Measurements from ENCODE around the gene NCAPG.
"Not testable (repeated sequence)": the region's sequence is repeated elsewhere in the genome, so short reads cannot be mapped to it uniquely, and the experiment has no call there.

The NCAPG gene

DNA sequence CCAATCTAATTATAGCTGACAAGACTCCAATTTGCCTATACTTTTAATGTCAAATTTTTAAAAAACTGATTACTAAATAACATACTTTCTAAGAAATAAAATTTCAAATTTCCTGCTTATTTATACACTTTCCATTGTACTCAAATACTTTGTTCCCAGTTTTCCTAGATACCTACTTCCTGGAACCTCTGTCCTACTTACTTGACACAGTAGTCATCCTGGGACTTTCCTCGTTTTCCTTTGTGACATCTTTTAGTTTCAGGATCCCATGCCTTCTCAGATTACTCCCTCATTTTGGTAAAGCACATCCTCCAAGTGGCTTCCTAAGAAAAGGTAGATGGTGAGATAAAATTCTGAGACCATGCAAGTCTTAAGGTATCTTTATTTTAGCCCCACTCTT lies 16.0 kb upstream of the NCAPG start:
- in situ Hi-C loops (cut with HindIII; ENCODE audit: low sequenced_read_pairs): no loop called here

DNA sequence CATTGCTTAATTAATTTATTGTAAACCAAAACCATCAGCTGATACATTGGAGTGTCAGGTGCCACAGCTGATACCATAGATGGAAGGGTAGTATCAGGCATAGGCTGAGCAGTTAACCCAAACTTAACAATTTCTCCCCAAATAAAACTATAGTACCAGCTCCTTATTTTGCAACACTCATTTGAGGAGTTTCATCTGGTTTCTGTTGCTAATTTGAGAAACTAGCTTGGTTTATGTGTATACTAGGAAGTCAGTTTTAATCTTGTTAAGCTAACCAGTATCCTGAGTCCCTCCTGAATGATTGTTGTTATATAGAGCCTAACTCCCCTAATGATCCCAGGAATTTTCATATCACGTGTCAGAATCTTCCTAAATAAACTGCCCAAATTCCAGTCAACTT lies 13.0 kb upstream of the NCAPG start:
- in situ Hi-C loops (cut with HindIII; ENCODE audit: low sequenced_read_pairs): no loop called here

DNA sequence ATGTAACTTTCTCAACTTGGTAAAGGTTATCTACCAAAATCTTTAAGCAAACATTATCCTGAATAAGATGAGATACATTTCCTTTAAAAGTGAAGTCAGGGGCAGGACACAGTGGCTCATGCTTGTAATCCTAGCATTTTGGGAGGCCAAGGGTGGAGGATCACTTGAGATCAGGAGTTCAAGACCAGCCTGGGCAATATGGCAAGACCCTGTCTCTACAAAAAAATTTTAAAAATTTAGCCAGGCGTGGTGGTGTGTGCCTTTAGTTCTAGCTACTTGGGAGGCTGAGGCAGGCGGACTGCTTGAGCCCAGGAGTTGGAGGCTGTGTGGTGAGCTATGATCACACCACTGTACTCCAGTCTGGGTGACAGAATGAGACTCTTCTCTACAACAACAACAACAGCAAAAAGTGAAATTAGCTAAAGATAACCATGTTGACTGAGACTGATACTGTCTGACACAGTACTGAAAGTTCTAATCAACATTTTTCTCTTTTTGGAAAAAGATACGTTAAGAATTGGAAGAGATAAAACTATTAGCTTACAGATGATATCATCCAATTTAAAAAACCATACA lies 5.1 kb upstream of the NCAPG start:
- in situ Hi-C loops (cut with HindIII; ENCODE audit: low sequenced_read_pairs): no loop called here

DNA sequence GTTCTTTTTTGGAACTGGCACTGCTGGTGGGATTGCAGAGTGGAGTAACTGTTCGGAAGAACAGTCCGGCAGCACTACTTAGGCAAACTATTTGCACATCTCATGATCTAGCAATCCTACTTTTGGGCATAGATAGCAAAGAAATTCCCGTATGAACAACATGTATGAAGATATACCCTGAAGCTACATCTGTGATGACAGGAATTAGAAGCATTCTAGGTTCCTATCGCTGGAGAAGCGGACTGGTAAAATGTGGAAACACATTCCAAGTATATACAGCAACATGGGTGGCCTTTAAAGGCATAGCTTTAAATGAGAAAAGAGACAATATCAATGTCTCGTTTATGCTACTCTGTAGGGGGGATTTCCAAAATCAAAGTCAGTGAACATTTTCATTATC lies 3.3 kb upstream of the NCAPG start:
- in situ Hi-C loops (cut with HindIII; ENCODE audit: low sequenced_read_pairs): no loop called here

DNA sequence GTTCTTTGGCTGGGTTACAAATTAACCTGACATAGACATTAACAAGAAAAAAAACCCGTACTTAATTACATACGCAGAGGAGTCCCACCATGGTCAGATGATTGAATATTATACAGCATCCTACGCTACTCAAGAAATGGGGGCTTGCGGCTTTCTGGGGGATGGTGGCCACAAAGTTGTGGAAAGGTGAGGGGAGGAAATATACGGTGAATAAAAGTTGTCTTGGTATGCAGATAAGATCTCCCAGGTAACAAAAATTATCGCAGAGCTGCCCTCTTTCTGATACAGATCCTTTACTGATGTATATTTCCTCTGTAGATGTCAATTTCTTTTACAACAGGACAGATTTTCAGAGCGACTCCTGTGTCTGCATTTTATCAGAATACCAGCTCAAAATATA lies 1.1 kb upstream of the NCAPG start:
- in situ Hi-C loops (cut with HindIII; ENCODE audit: low sequenced_read_pairs): no loop called here

DNA sequence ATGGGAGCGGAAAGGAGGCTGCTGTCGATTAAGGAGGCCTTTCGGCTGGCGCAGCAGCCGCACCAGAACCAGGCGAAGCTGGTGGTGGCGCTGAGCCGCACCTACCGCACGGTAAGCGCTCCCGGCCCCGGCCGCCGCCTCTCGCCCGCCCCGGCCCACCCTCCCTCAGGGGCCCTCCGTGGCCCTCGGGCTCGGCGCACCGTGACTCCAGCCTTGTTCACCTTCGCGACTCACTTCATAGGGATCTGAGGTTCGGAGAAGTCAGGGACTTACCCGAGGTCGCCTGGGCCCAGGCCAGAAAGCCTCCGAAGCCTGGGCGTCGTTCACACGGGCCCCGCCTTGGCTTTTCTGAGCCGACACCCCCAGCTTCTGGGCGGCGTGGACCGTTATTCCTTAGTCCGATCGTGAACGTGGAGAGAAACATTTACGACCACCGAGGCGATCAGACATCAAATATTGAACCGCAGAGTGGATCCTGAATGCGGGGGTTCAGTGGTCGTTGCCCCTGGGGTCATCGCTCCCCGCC lies 362 bp downstream of the NCAPG start:
- in situ Hi-C loops (cut with HindIII; ENCODE audit: low sequenced_read_pairs): no loop called here

DNA sequence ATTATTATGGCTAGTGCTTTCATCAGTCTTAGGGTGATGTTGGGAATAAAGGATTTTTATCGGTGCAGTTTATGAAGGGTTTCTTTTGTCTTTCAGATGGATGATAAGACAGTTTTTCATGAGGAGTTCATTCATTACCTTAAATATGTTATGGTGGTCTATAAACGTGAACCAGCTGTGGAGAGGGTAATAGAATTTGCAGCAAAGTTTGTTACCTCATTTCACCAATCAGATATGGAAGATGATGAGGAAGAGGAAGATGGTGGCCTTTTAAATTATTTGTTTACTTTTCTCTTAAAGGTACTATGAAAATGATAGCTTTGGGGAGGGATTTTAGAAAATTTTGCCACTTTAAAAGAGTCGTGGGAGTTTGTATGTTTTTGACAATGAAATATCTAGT lies 1.3 kb downstream of the NCAPG start:
- in situ Hi-C loops (cut with HindIII; ENCODE audit: low sequenced_read_pairs): no loop called here

DNA sequence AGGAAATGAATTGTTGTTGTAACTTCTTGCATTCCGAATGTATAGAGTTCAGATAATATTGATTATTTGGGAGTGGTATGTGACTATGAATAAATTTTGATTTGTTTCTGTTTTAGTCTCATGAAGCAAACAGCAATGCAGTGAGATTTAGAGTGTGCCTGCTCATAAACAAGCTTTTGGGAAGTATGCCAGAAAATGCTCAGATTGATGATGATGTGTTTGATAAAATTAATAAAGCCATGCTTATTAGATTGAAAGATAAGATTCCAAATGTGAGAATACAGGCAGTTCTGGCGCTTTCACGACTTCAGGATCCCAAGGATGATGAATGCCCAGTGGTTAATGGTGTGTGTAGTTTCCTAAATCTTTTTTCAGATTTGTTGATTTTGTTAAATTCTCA lies 2.0 kb downstream of the NCAPG start:
- in situ Hi-C loops (cut with HindIII; ENCODE audit: low sequenced_read_pairs): no loop called here

DNA sequence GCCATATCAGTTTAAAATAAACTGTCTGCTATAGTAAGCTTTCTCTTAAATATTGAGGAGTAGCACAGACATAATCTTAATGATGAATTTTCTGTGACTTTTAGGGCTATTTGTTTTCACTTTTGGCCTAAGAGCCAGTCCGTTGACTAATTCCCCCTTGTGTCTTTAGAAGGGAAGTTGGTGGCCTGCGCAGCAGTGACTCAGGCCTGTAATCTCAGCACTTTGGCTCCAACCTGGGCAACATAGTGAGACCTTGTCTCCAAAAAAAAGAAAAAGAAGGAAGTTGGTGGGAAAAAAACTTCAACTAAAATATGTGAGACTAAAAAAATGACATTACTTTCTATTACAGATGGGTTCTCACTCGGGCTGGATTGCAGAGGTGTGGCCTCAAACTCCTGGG lies 3.4 kb downstream of the NCAPG start:
- in situ Hi-C loops (cut with HindIII; ENCODE audit: low sequenced_read_pairs): no loop called here

DNA sequence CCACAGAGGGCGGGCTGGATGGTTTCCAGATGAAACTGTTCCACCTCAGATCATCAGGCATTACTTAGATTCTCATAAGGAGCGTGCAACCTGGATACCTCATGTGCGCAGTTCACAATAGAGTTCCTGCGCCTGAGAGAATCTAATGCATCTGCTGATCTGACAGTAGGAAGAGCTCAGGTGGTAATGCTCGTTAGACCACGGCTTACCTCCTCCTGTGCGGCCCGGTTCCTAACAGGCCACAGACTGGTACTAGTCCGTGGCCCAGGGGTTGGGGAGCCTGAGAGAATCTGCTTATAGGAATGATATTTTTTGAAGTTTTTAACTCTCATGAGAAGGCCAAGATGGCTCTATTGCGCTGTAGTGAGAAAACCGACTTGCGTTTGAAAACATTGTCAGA lies 5.4 kb downstream of the NCAPG start:
- in situ Hi-C loops (cut with HindIII; ENCODE audit: low sequenced_read_pairs): no loop called here

DNA sequence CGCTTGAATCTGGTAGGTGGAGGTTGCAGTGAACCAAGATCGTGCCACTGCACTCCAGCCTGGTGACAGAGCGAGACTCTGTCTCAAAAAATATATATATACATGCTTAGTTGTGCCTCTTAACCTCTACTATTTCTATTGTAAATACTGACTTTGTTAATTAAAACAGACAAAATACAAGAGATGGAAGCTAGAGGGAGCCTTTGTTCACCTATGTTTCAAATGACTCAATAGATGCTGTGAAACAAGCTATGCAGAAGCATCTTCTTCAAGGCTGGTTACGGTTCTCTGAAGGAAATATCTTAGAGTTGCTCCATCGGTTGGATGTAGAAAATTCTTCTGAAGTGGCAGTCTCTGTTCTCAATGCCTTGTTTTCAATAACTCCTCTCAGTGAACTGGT lies 6.2 kb downstream of the NCAPG start:
- in situ Hi-C loops (cut with HindIII; ENCODE audit: low sequenced_read_pairs): no loop called here

DNA sequence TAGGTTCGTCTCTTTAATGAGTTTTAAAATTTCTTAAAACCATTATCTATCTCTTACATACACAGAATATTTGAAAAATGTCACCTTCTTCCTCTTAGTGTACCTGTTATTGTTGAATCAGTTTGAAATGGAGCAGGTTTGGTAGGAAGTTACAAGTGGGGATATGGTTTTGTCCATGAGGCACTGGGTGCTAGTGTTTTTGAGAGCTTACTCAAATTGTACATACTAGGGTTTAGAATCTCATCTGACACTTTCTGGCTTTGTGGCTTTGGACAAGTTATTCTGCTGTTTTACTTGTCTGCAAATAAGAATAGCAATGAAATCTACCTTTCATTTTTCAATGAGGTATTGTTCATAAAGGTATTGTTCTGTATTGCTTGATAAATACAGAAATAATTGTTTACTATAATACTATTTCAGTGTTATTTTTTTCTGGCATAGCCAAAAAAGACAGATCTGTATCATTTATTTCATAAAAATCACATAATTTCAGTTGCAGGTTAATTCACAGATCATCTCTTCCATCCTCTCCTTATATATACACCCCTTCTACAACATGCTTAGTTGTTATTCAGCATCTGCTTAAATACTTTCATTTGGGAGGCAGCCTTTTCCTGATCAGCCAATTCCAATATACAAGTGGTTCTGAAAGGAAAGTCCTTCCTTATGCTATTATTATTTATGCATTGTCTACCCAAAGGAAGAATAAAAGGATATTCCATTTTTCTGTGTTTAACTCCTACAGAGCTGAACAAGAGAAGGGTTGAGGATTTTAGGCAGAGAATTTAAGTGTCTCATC lies 13.3 kb downstream of the NCAPG start:
- in situ Hi-C loops (cut with HindIII; ENCODE audit: low sequenced_read_pairs): no loop called here

DNA sequence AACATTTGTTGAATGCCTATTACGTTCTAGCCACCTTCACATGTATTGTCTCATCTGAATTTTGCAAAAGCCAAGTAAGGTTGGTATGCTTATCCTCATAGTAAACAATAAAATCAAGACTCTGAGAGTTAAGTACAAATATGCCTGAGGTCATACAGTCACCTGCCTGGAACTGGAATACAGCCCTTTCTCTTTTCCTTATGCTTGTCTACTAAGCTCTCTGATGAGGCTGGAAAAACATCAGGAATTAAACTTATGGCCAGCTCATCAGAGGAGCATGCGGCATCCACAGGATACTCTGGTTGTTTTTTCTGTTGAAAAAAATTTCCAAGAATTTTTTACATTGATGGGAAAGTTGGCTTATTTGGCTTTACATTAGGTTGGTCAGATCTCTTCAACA lies 35.5 kb downstream of the NCAPG start:
- in situ Hi-C loops (cut with HindIII; ENCODE audit: low sequenced_read_pairs): no loop called here

DNA sequence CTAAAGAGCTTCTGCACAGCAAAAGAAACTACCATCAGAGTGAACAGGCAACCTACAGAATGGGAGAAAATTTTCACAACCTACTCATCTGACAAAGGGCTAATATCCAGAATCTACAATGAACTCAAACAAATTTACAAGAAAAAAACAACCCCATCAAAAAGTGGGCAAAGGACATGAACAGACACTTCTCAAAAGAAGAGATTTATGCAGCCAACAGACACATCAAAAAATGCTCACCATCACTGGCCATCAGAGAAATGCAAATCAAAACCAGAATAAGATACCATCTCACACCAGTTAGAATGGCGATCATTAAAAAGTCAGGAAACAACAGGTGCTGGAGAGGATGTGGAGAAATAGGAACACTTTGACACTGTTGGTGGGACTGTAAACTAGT lies 39.5 kb downstream of the NCAPG start:
- in situ Hi-C loops (cut with HindIII; ENCODE audit: low sequenced_read_pairs): not testable (repeated sequence)

DNA sequence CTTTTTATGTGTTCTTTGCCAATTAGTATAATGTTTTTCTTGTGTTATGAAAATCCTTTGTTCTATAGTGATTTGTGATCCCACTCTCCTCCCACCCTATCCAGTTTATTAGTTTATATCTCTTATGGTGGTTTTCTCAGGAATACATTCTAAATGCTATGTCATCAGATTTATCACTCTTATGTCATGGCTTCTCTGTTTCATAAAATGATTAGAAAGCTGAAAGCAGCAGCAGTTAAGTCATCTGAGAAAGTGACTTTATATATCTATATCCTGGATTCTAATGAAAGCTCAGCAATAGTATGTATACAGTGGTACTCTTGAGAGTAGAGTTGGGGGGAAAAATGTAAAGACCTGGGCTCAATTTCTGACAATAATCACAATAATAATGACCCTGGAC lies 41.2 kb downstream of the NCAPG start:
- in situ Hi-C loops (cut with HindIII; ENCODE audit: low sequenced_read_pairs): no loop called here

DNA sequence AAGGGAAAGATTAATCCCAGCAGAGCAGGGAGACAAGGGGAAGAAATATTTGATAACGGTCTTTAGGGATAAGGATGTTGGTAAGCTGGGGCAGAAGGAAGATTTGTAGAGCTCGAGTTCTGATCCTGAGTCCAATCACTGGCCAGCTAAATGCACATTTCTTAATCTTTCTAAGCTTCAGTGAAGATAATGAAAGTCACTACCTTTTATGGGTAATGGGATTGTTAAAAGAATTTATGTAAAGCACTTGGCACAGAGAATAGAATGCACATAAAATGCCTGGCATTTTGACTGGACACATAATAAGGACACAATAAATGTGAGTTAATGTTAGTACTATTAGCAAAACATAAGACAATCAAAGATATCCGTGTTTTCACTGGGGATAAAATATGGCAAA lies 43.3 kb downstream of the NCAPG start:
- in situ Hi-C loops (cut with HindIII; ENCODE audit: low sequenced_read_pairs): no loop called here

DNA sequence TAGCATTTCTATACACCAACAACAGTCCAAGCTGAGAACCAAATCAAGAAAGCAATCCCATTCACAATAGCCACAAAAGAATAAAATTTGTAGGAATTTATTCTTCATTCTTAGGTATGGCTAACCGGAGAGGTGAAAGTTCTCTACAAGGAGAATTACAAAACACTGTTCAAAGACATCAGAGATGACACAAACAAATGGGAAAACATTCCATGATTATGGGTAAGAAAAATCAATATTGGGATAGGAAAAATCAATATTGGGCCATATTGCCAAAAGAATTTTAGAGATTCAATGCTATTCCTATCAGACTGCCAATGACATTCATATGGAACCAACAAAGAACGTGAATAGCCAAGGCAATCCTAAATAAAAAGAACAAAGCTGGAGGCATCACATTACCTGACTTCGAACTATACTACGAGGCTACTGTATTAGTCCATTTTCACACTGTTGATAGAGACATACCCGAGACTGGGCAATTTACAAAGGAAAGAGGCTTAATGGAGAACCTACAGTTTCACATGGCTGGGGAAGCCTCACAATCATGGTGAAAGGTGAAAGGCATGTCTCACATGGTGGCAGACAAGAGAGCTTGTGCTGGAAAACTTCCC lies 49.1 kb downstream of the NCAPG start:
- in situ Hi-C loops (cut with HindIII; ENCODE audit: low sequenced_read_pairs): no loop called here

DNA sequence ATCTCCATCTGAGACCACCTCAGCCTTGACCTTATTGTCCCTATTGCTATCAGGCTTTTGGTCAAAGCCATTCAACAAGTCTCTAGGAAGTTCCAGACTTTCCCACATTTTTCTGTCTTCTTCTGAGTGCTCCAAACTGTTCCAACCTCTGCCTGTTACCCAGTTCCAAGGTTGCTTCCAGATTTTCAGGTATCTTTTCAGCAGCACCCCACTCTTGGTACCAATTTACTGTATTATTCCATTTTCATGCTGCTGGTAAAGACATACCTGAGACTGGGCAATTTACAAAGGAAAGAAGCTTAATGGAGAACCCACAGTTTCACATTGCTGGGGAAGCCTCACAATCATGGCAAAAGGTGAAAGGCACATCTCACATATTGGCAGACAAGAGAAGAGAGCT lies 51.1 kb downstream of the NCAPG start:
- in situ Hi-C loops (cut with HindIII; ENCODE audit: low sequenced_read_pairs): not testable (repeated sequence)

DNA sequence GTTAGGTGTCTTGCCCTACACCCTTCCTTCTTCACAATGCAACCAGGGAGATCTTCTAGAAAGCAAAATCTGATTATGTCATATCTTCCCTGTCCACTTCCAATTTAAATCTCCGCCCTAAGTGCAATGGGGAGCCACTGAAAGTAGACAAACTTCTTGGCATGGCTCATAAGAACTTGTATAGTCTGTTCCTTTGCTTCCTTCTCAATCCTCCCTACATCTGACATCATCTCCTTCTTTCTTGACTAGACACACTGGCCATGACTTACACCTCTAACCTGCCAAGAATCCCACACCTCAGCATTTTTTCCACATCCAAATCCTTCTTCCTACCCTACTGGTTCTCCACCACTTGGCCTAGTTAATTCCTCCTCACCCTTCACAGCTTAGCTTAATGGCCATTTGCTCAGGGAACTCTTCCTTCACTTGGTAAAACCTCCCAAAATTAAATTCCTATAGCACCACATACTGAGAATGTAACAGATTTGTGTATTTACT lies 55.1 kb downstream of the NCAPG start:
- in situ Hi-C loops (cut with HindIII; ENCODE audit: low sequenced_read_pairs): no loop called here

DNA sequence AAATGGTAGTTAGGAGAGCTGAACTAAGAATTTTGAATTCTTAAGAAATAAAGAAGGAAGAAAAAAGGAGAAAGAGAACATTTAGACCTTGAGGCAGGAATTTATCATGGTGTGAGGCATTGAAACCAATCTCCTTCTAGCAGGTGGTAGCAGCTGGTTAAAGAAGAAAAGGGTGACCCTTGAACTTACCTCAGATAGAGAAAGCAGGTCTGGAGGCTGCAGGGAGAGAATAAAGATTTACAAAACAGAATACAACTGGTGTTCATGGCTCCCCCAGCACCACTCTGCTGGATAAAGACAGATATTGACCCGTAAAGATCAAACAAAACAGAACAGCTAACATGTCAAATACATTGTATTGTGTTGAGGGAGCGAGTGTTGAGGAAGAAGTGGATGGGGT lies 56.0 kb downstream of the NCAPG start:
- in situ Hi-C loops (cut with HindIII; ENCODE audit: low sequenced_read_pairs): no loop called here

DNA sequence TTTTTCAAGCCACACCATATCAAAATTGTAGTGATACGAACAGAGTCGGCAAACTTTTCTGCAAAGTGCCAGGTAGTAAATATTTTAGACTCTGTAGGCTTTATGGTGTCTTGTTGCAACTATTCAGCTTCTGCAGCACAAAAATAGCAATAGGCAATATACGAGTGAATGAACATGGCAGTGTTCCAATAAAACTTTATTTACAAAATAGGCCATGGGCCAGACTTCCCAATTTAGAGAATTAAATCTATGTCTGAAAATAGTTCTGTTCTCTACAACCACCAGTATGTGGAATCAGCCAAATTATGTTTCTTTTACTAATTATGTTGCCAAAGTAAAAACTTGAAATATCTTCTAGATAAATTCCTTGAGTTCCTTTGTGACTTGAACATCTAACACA lies 56.5 kb downstream of the NCAPG start:
- in situ Hi-C loops (cut with HindIII; ENCODE audit: low sequenced_read_pairs): no loop called here

DNA sequence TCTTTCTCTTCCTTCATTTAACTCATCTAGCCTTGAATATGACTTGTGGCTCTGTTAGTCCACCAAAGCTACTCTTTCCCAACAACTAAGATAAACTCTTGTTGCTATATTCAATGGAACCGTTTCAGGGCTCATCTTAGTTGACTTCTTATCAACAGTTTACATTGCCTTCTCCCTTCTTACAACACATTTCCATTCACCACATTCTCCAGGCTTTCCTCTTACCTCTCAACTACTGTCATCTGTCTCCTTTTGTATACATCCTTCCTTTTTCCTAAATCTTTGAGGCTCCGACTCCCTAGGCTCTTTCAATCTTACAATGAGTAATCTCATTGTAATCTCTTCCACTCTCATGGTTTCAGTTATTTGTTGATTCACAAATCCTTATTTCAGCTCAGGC lies 58.5 kb downstream of the NCAPG start:
- in situ Hi-C loops (cut with HindIII; ENCODE audit: low sequenced_read_pairs): no loop called here
